ENCODE measurements around the gene SLC30A5.

SLC30A5 gene

DNA sequence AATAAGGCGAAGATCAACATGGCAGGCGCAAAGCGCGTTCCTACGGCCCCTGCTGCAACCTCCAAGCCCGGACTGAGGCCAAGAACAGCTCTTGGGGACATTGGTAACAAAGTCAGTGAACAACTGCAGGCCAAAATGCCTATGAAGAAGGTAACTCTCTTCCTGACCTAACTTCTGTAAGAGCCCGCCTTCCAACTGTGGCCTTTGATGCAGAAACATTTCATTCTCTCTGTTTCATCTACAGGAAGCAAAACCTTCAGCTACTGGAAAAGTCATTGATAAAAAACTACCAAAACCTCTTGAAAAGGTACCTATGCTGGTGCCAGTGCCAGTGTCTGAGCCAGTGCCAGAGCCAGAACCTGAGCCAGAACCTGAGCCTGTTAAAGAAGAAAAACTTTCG lies 74.1 kb downstream of the SLC30A5 start:
- no peak for DNase-seq

DNA sequence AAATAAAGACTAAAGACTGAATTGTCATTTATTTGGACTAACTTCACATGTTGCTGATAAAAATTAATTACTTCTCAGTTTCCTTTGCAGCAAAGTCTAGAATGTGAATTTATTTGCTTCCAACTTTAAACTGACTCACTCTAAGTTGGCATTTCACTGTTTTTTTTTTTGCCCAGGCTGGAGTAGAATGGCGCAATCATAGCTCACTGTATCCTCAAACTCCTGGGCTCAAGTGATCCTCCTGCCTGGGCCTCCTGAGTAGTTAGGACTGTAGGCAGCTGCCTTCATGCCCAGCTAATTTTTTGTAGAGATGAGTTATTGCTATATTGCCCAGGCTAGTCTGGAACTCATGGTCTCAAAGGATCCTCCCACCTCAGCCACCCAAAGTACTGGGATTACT lies 76.7 kb downstream of the SLC30A5 start:
- no peak for DNase-seq

DNA sequence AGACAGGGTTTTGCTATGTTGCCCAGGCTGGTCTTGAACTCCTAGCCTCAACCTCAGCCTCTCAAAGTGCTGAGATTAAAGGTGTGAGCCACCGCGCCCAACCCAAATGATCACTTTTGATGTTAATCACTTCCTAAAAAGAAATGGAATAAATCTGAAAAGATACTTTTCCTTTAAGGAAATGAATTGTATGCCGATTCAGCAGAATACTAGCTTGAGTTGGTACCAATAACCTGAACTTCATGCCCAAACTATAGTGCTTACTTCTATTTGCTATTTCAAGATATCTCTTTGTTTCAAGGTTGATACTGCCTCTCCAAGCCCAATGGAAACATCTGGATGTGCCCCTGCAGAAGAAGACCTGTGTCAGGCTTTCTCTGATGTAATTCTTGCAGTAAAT lies 77.2 kb downstream of the SLC30A5 start:
- DNase-seq, result no peak

Data from CD4-positive, alpha-beta T cell treated with Interleukin-4 for 4 hours (primary cell).